H1 (cell line): ENCODE results near the gene BATF3. TPM values are rescaled to one million over a fixed set of nuclear protein-coding genes. Genes with fewer than 3 reads are reported as not detected.

Experiments used
- CTCF ChIA-PET: fragments of 300-600 bp; sonication (Branson Sonifier 250); formaldehyde crosslinking; loops from one replicate; lab custom pipeline; 2021; ENCODE audit not compliant: partially characterized antibody; lab: Charles Lee
- POLR2A ChIA-PET: fragments of 300-600 bp; sonication (Branson Sonifier 250); formaldehyde crosslinking; loops from one replicate; lab custom pipeline; 2021; ENCODE audit warnings: inconsistent platforms; ENCODE audit not compliant: partially characterized antibody; lab: Charles Lee
- DNase-seq, 2 experiments: peaks; one replicate each; pipeline versions ENCODE4 v3.0.0 to v3.0.0-alpha.2; 2010 to 2022; ENCODE audit warnings: low spot score in 2 of 2, low read depth in 1 of 2, mixed read lengths in 1 of 2
- FAIRE-seq: peaks from 2 replicates; lab custom pipeline; 2011; peaks lifted over from hg19 to GRCh38; lab: Jason Lieb, UNC
- H2AFZ ChIP-seq: 2 replicates; pipeline ENCODE4 v1.8.1; 2012; ENCODE audit warnings: low read length, inconsistent platforms
- H2AK5ac ChIP-seq: 2 replicates; pipeline ENCODE4 v1.6.1; 2013; ENCODE audit warnings: low read depth, low read length
- H2BK120ac ChIP-seq: replicated peaks from 2 replicates; pipeline ENCODE3; 2013; ENCODE audit warnings: low read depth, low read length, inconsistent platforms
- H2BK12ac ChIP-seq: 2 replicates; pipeline ENCODE4 v1.6.1; 2013; ENCODE audit warnings: low read depth, low read length
- H2BK15ac ChIP-seq: 2 replicates; pipeline ENCODE4 v1.6.1; 2013; ENCODE audit warnings: low read length
- H2BK20ac ChIP-seq: 2 replicates; pipeline ENCODE4 v1.6.1; 2013; ENCODE audit warnings: low read length
- H2BK5ac ChIP-seq: 2 replicates; pipeline ENCODE4 v1.6.1; 2013; ENCODE audit warnings: low read depth, low read length
- H3K14ac ChIP-seq: 2 replicates; pipeline ENCODE4 v1.6.1; 2013; ENCODE audit warnings: inconsistent platforms; ENCODE audit not compliant: insufficient read length
- H3K18ac ChIP-seq: 2 replicates; pipeline ENCODE4 v1.6.1; 2013; ENCODE audit warnings: low read length; ENCODE audit errors: extremely low read depth
- H3K23ac ChIP-seq: 2 replicates; pipeline ENCODE4 v1.6.1; 2013; ENCODE audit warnings: inconsistent platforms; ENCODE audit not compliant: insufficient read length
- H3K23me2 ChIP-seq: 2 replicates; pipeline ENCODE4 v1.6.1; 2013; ENCODE audit warnings: low read depth, low read length
- H3K27ac ChIP-seq: 2 replicates; pipeline ENCODE4 v1.6.1; 2011; ENCODE audit warnings: low read depth, low read length, inconsistent platforms
- H3K27me3 ChIP-seq, 4 experiments: replicated peaks in 1 of 4; 1 replicate in 1 of 4; 2 replicates in 3 of 4; pipeline versions ENCODE4 v1.6.1 to v1.8.1; 2011 to 2013; ENCODE audit warnings: low read length in 3 of 4, mild to moderate bottlenecking in 3 of 4, inconsistent platforms in 2 of 4, mixed read lengths in 2 of 4, moderate library complexity in 1 of 4; ENCODE audit not compliant: control insufficient read depth in 3 of 4, insufficient read depth in 3 of 4; ENCODE audit errors: extremely low read depth in 1 of 4
- H3K36me3 ChIP-seq, 4 experiments: 2 replicates each; pipeline versions ENCODE4 v1.6.1 to v1.8.1; 2011 to 2013; ENCODE audit warnings: mild to moderate bottlenecking in 4 of 4, low read length in 3 of 4, moderate library complexity in 2 of 4, control low read depth in 1 of 4, inconsistent platforms in 1 of 4; ENCODE audit not compliant: insufficient read depth in 4 of 4, control insufficient read depth in 2 of 4
- H3K4ac ChIP-seq: replicated peaks from 2 replicates; pipeline ENCODE3; 2013; ENCODE audit warnings: low read length, low read depth, mixed read lengths, inconsistent platforms; ENCODE audit not compliant: insufficient read length
- H3K4me1 ChIP-seq, 4 experiments: replicated peaks in 1 of 4; 1 replicate in 1 of 4; 2 replicates in 3 of 4; pipeline versions ENCODE4 v1.6.1 to v1.8.1; 2011 to 2013; ENCODE audit warnings: low read length in 3 of 4, inconsistent platforms in 2 of 4, mixed read lengths in 1 of 4; ENCODE audit not compliant: insufficient read depth in 4 of 4, control insufficient read depth in 3 of 4
- H3K4me2 ChIP-seq, 2 experiments: 2 replicates each; pipeline versions ENCODE4 v1.6.1 to v1.8.1; 2011 to 2013; ENCODE audit warnings: low read depth in 2 of 2, low read length in 2 of 2, control low read depth in 1 of 2, inconsistent platforms in 1 of 2, mild to moderate bottlenecking in 1 of 2; ENCODE audit not compliant: insufficient read depth in 1 of 2
- H3K4me3 ChIP-seq, 4 experiments: fragments of 200-600, 300-600 bp in 1 of 4; sonication (generic), shearing (Covaris generic), sonication (Bioruptor Twin) in 1 of 4; 2 replicates each; pipeline versions ENCODE4 v1.5.1 to v1.8.1; 2011 to 2016; ENCODE audit warnings: low read length in 4 of 4, low read depth in 3 of 4, control low read depth in 2 of 4, inconsistent platforms in 2 of 4, mild to moderate bottlenecking in 2 of 4, mixed read lengths in 1 of 4, moderate library complexity in 1 of 4; ENCODE audit not compliant: insufficient read depth in 2 of 4; ENCODE audit errors: extremely low read depth in 1 of 4
- H3K56ac ChIP-seq: replicated peaks from 2 replicates; pipeline ENCODE3; 2013; ENCODE audit warnings: low read depth, mild to moderate bottlenecking, mixed read lengths, low read length, inconsistent platforms; ENCODE audit not compliant: insufficient read length
- H3K79me1 ChIP-seq: 2 replicates; pipeline ENCODE4 v1.6.1; 2013; ENCODE audit warnings: low read depth, low read length, control low read depth
- H3K79me2 ChIP-seq, 2 experiments: 2 replicates each; pipeline versions ENCODE4 v1.6.1 to v1.8.1; 2012 to 2013; ENCODE audit warnings: low read length in 2 of 2, mild to moderate bottlenecking in 2 of 2, inconsistent platforms in 1 of 2; ENCODE audit not compliant: insufficient read depth in 2 of 2, control insufficient read depth in 1 of 2
- H3K9ac ChIP-seq, 4 experiments: replicated peaks in 1 of 4; 1 replicate in 1 of 4; 2 replicates in 3 of 4; pipeline versions ENCODE4 v1.6.1 to v1.8.1; 2011 to 2013; ENCODE audit warnings: low read depth in 3 of 4, low read length in 3 of 4, control low read depth in 2 of 4, mild to moderate bottlenecking in 2 of 4, moderate library complexity in 2 of 4, inconsistent platforms in 1 of 4; ENCODE audit errors: extremely low read depth in 1 of 4
- H3K9me3 ChIP-seq, 2 experiments: 2 replicates each; pipeline versions ENCODE4 v1.6.1 to v1.8.1; 2012 to 2013; ENCODE audit warnings: mild to moderate bottlenecking in 2 of 2, moderate library complexity in 2 of 2, control low read depth in 1 of 2, inconsistent platforms in 1 of 2, low read depth in 1 of 2, low read length in 1 of 2, mixed read lengths in 1 of 2; ENCODE audit not compliant: insufficient read depth in 2 of 2
- H4K20me1 ChIP-seq, 2 experiments: replicated peaks in 1 of 2; 2 replicates each; pipeline versions ENCODE3 to v1.8.1; 2011 to 2013; ENCODE audit warnings: inconsistent platforms in 2 of 2, low read length in 2 of 2, mild to moderate bottlenecking in 1 of 2; ENCODE audit not compliant: insufficient read depth in 2 of 2, control insufficient read depth in 1 of 2
- H4K5ac ChIP-seq: 2 replicates; pipeline ENCODE4 v1.6.1; 2013; ENCODE audit warnings: low read length, low read depth, mixed read lengths, inconsistent platforms; ENCODE audit not compliant: insufficient read length
- H4K8ac ChIP-seq: 2 replicates; pipeline ENCODE4 v1.8.0; 2013; ENCODE audit warnings: mild to moderate bottlenecking, moderate library complexity, low read length, inconsistent platforms; ENCODE audit not compliant: insufficient read depth; ENCODE audit errors: extremely low read depth
- H4K91ac ChIP-seq: replicated peaks from 2 replicates; pipeline ENCODE3; 2013; ENCODE audit warnings: low read length, mixed read lengths, inconsistent platforms; ENCODE audit not compliant: insufficient read length
- SP1 ChIP-seq: IDR thresholded peaks from 2 replicates; pipeline ENCODE4 v1.6.1; 2011; ENCODE audit warnings: low read depth, low read length
- WGBS, 2 experiments: shearing (Covaris generic) in 1 of 2; methylation state at CpG; one replicate each; pipeline versions ENCODE4 v1.1.6 to v1.1.7; 2013 to 2015; ENCODE audit warnings: low lambda C conversion rate in 2 of 2, mixed read lengths in 2 of 2, inconsistent platforms in 1 of 2, low coverage in 1 of 2, missing lambda C conversion rate in 1 of 2; ENCODE audit not compliant: insufficient replicate concordance in 2 of 2, insufficient coverage in 1 of 2, insufficient read length in 1 of 2; ENCODE audit errors: extremely low coverage in 1 of 2, missing lambda C conversion rate in 1 of 2; 5-methylcytosine and 5-hydroxymethylcytosine counted together
- polyA plus RNA-seq, 7 experiments: library from polyadenylated mRNA; depleted of rRNA in 3 of 7; stranded (reverse) in 5 of 7; unstranded in 2 of 7; fragments of >200 nt in 5 of 7; fragments of 200-250 nt in 2 of 7; gene quantifications; 1 replicate in 5 of 7; 2 replicates in 1 of 7; 4 replicates in 1 of 7; pipeline versions ENCODE4 v1.2.1 to v1.2.3, GENCODE V29; 2011 to 2013; ENCODE audit warnings: missing spikeins in 2 of 7, mixed read lengths in 2 of 7
- total RNA-seq: library from RNA; stranded (reverse); fragmentation: NEBNext Ultra II Directional; extraction: Animal tissue kit (Norgen Biotek cat#: 25700); gene quantifications from 2 replicates; pipeline ENCODE4 v1.2.1, GENCODE V29; 2021
- TF ChIP-seq, protein P1 (sequence below): IDR thresholded peaks from 2 replicates; pipeline ENCODE4 v1.6.1; 2011; ENCODE audit warnings: low read length, improper control_type of control experiment

Gene BATF3
- total and polyA plus RNA-seq, 2 of the 8 experiments (the other 6 are each of a cell fraction or from before 2014, with no cell fraction given): 6.3 TPM

DNA sequence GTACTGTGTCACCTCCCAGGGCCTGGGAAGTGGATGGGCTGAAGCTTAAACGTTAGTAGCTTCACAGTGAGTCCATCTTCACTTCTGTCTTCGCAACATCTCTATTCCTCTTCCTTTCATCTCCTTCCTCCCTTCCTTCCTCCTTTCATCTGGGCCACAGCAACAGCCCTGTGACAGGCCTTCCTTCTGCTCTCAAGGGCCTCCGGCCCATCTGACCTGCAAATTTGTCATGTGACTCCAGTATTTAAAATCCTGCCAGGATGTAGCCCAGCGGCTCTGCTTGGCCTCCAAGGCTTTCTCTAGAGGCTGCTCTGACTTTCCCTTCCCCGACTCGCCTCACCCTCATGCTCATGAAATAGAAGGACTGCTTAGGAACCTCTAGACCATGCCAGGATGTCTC, 10.9 kb upstream of the BATF3 start:
- FAIRE-seq: no peak
- H3K9ac ChIP-seq: no peak overlapping the region
- no peak overlapping the region for H2BK120ac ChIP-seq
- H3K23me2 ChIP-seq: no peaks in the 10 kb centered on the region
- no peaks in the 10 kb centered on the region for H3K79me2 ChIP-seq
- H3K4ac ChIP-seq: no peak overlapping the region
- no peak overlapping the region for H3K18ac ChIP-seq
- no peak overlapping the region for H2BK15ac ChIP-seq
- H3K14ac ChIP-seq: no peak overlapping the region
- H2BK5ac ChIP-seq: no peak overlapping the region
- no peak overlapping the region for H4K5ac ChIP-seq
- no peaks in the 10 kb centered on the region for H3K79me1 ChIP-seq
- 97% methylated on average over 6 of the region's 6 CpGs; no CpG with 5 or more reads in 1 of the 2 experiments for WGBS, 2 experiments
- no peaks in the 10 kb centered on the region for H3K36me3 ChIP-seq
- no peak overlapping the region for H3K27ac ChIP-seq
- H2AFZ ChIP-seq: peak overlapping the region; percentile 84; the same call in 1 of the 2 replicates
- ChIA-PET POLR2A (interaction anchor here (0.7 to 1.4 kb wide), 3 partner anchors 9 to 195 kb away, joined by 3 to 4 read pairs (median 3); partner anchors contain the start of gene ATF3), CTCF (interaction anchor here (0.8 to 1.8 kb wide), 4 partner anchors 9 to 233 kb away, joined by 3 to 5 read pairs (median 3); no protein-coding TSS in a partner anchor)
- TF ChIP-seq, protein P1, sequence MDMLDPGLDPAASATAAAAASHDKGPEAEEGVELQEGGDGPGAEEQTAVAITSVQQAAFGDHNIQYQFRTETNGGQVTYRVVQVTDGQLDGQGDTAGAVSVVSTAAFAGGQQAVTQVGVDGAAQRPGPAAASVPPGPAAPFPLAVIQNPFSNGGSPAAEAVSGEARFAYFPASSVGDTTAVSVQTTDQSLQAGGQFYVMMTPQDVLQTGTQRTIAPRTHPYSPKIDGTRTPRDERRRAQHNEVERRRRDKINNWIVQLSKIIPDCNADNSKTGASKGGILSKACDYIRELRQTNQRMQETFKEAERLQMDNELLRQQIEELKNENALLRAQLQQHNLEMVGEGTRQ: peak; percentile 32; the same call in 1 of the 2 replicates
- no peak for TF ChIP-seq SP1
- no peak overlapping the region for H3K23ac ChIP-seq
- H2AK5ac ChIP-seq: no peak overlapping the region
- H4K8ac ChIP-seq: no peak overlapping the region
- H3K27me3 ChIP-seq: no peaks in the 10 kb centered on the region
- no peak overlapping the region for H2BK20ac ChIP-seq
- no peak overlapping the region for H3K56ac ChIP-seq
- H4K91ac ChIP-seq: no peak overlapping the region
- no peaks in the 10 kb centered on the region for H3K4me1 ChIP-seq
- H4K20me1 ChIP-seq: peaks cover 0 to 2% of the 10 kb centered on the region in 2 experiments
- H3K4me3 ChIP-seq: no peak overlapping the region
- H3K9me3 ChIP-seq: no peaks in the 10 kb centered on the region; a peak in 1 of 4 replicates
- no peak overlapping the region for H2BK12ac ChIP-seq
- no peak overlapping the region for H3K4me2 ChIP-seq
- DNase-seq: no peak
